BJ (cell line): Measurements from ENCODE around the gene CALY. TPM values are rescaled to one million over a fixed set of nuclear protein-coding genes. Genes with fewer than 3 reads are reported as not detected.
A peak's percentile ranks its signal among the peaks of the same experiment; 100 is the strongest.

Experiments
- CTCF ChIA-PET: fragments of 350-600 bp; formaldehyde crosslinking; extraction: SDS; loops from one replicate; lab custom pipeline; 2021; ENCODE audit warnings: antibody characterized with exemption, inconsistent platforms; lab: Yijun Ruan, JAX
- POLR2A ChIA-PET: fragments of 300-600 bp; sonication (Branson Sonifier 250); formaldehyde crosslinking; extraction: SDS; loops from one replicate; lab custom pipeline; 2021; ENCODE audit warnings: antibody characterized with exemption; lab: Charles Lee
- DNase-seq: peaks from one replicate; pipeline ENCODE4 v3.0.0-alpha.2; 2011; ENCODE audit warnings: low read depth
- H3K27me3 ChIP-seq: 2 replicates; pipeline ENCODE4 v1.6.0; 2011; ENCODE audit warnings: low read length; ENCODE audit not compliant: control insufficient read depth, insufficient read depth
- H3K36me3 ChIP-seq: 2 replicates; pipeline ENCODE4 v1.5.1; 2011; ENCODE audit warnings: low read length; ENCODE audit not compliant: control insufficient read depth, insufficient read depth
- H3K4me3 ChIP-seq: 2 replicates; pipeline ENCODE4 v1.5.1; 2011; ENCODE audit warnings: low read depth, mild to moderate bottlenecking, control low read depth, low read length
- CTCF ChIP-seq: IDR thresholded peaks from 2 replicates; pipeline ENCODE4 v1.5.1; 2011; ENCODE audit warnings: low read depth, mild to moderate bottlenecking, control low read depth, inconsistent platforms, low read length, moderate library complexity; ENCODE audit not compliant: insufficient read depth
- polyA plus RNA-seq: library from polyadenylated mRNA; depleted of rRNA; stranded (reverse); fragments of >200 nt; gene quantifications from 2 replicates; pipeline ENCODE4 v1.2.3, GENCODE V29; 2011

CALY gene
- polyA plus RNA-seq, 1 experiment: 0.91 TPM

- Histone ChIP-seq H3K4me3 (peak overlapping the region; percentile 36), H3K36me3 (no peaks in the 10 kb centered on the region), H3K27me3 (no peaks in the 10 kb centered on the region; the same call in 1 of the 2 replicates)
- DNase-seq: no peak
- CTCF ChIA-PET: interaction anchor here (0.6 to 1.1 kb wide), 6 partner anchors 8 to 173 kb away, joined by 3 to 4 read pairs (median 3); no protein-coding TSS in a partner anchor
- TF ChIP-seq CTCF: peak; percentile 93
- POLR2A ChIA-PET: no interaction called here
Measured at GRCh38 chr10:133318494-133319127, 18.1 kb downstream of the CALY start.

- Histone ChIP-seq H3K4me3 (no peak overlapping the region), H3K27me3 (no peaks in the 10 kb centered on the region; the same call in 1 of the 2 replicates), H3K36me3 (peaks cover 6% of the 10 kb centered on the region)
- no peak for DNase-seq
- TF ChIP-seq CTCF: no peak
- ChIA-PET CTCF (no interaction called here), POLR2A (no interaction called here)
Measured at GRCh38 chr10:133316732-133317131, 20.0 kb downstream of the CALY start.

- no peaks in the 10 kb centered on the region; the same call in 1 of the 2 replicates for H3K27me3 ChIP-seq
- POLR2A ChIA-PET: no interaction called here
- TF ChIP-seq CTCF: no peak
- no peak for DNase-seq
- CTCF ChIA-PET: interaction anchor here (1.4 to 2.6 kb wide), 2 partner anchors 8 to 13 kb away, joined by 6 to 20 read pairs; no protein-coding TSS in a partner anchor
- no peak overlapping the region for H3K4me3 ChIP-seq
- H3K36me3 ChIP-seq: peaks cover 8% of the 10 kb centered on the region
Measured at GRCh38 chr10:133316266-133316665, 20.4 kb downstream of the CALY start.

- DNase-seq: no peak
- CTCF ChIA-PET: interaction anchor here (1.4 to 2.6 kb wide), 2 partner anchors 9 to 13 kb away, joined by 6 to 20 read pairs; no protein-coding TSS in a partner anchor
- TF ChIP-seq CTCF: no peak
- Histone ChIP-seq H3K4me3 (no peak overlapping the region), H3K27me3 (no peaks in the 10 kb centered on the region; the same call in 1 of the 2 replicates), H3K36me3 (peaks cover 8% of the 10 kb centered on the region)
- POLR2A ChIA-PET: no interaction called here
Measured at GRCh38 chr10:133315847-133316246, 20.8 kb downstream of the CALY start.

GRCh38 chr10:133314911-133315310 lies 21.8 kb downstream of the CALY start:
- no peak for TF ChIP-seq CTCF
- ChIA-PET CTCF (interaction anchor here (1.4 to 2.6 kb wide), 3 partner anchors 10 to 58 kb away, joined by 6 to 20 read pairs (median 8); no protein-coding TSS in a partner anchor), POLR2A (no interaction called here)
- Histone ChIP-seq H3K4me3 (no peak overlapping the region), H3K36me3 (peaks cover 15% of the 10 kb centered on the region), H3K27me3 (no peaks in the 10 kb centered on the region)
- no peak for DNase-seq
